CD14-positive monocyte (primary cell): ENCODE data around the gene LATS2. TPM values are rescaled to one million over a fixed set of nuclear protein-coding genes. Genes with fewer than 3 reads are reported as not detected.

Source experiments
- DNase-seq, 3 donors: peaks; one replicate each; pipeline ENCODE4 v3.0.0-alpha.2; 2011 to 2022
- H2AFZ ChIP-seq: 2 replicates; pipeline ENCODE4 v1.6.0; 2012; ENCODE audit warnings: mild to moderate bottlenecking, low read depth, low read length, inconsistent platforms; ENCODE audit not compliant: insufficient read depth, poor library complexity, severe bottlenecking
- H3K27ac ChIP-seq, 2 donors: 1 replicate in 1 of 2; 2 replicates in 1 of 2; pipeline ENCODE4 v1.5.1; 2012 to 2013; ENCODE audit warnings: low read length in 2 of 2, control low read depth in 1 of 2, inconsistent platforms in 1 of 2, low read depth in 1 of 2, mild to moderate bottlenecking in 1 of 2
- H3K27me3 ChIP-seq, 2 donors: one replicate each; pipeline versions ENCODE4 v1.6.0 to v1.6.1; 2011 to 2013; ENCODE audit warnings: low read length in 2 of 2; ENCODE audit not compliant: control insufficient read depth in 2 of 2, insufficient read depth in 2 of 2
- H3K36me3 ChIP-seq, 2 donors: replicated peaks in 1 of 2; 1 replicate in 1 of 2; 2 replicates in 1 of 2; pipeline versions ENCODE4 v1.5.1 to v1.6.1; 2012 to 2013; ENCODE audit warnings: low read length in 2 of 2, control low read depth in 1 of 2, inconsistent platforms in 1 of 2, mild to moderate bottlenecking in 1 of 2; ENCODE audit not compliant: insufficient read depth in 2 of 2, control insufficient read depth in 1 of 2
- H3K4me1 ChIP-seq, 2 donors: 1 replicate in 1 of 2; 2 replicates in 1 of 2; pipeline versions ENCODE4 v1.5.1 to v1.6.1; 2012 to 2013; ENCODE audit warnings: low read length in 2 of 2, control low read depth in 1 of 2, inconsistent platforms in 1 of 2, mild to moderate bottlenecking in 1 of 2, moderate library complexity in 1 of 2; ENCODE audit not compliant: insufficient read depth in 2 of 2, control insufficient read depth in 1 of 2
- H3K4me2 ChIP-seq: replicated peaks from 2 replicates; pipeline ENCODE3; 2012; ENCODE audit warnings: low read length, moderate library complexity, mild to moderate bottlenecking; ENCODE audit not compliant: poor library complexity, severe bottlenecking; ENCODE audit errors: extremely low read depth
- H3K4me3 ChIP-seq, 3 experiments: fragments of 200-600 bp in 1 of 3; sonication (generic) in 1 of 3; replicated peaks in 1 of 3; 1 replicate in 2 of 3; 2 replicates in 1 of 3; pipeline ENCODE4 v1.5.1; 2011 to 2013; ENCODE audit warnings: low read length in 3 of 3, mild to moderate bottlenecking in 3 of 3, control low read depth in 2 of 3, low read depth in 2 of 3, inconsistent platforms in 1 of 3, moderate library complexity in 1 of 3
- H3K79me2 ChIP-seq: 2 replicates; pipeline ENCODE4 v1.6.0; 2012; ENCODE audit warnings: mild to moderate bottlenecking, control low read depth, inconsistent platforms, low read length, moderate library complexity; ENCODE audit not compliant: insufficient read depth
- H3K9ac ChIP-seq: 2 replicates; pipeline ENCODE4 v1.6.0; 2017; ENCODE audit warnings: low read length, mild to moderate bottlenecking; ENCODE audit not compliant: insufficient read depth, poor library complexity, severe bottlenecking
- H3K9me3 ChIP-seq, 2 donors: replicated peaks in 1 of 2; 1 replicate in 1 of 2; 2 replicates in 1 of 2; pipeline versions ENCODE4 v1.5.1 to v1.6.1; 2012 to 2013; ENCODE audit warnings: low read length in 2 of 2, control low read depth in 1 of 2; ENCODE audit not compliant: control insufficient read depth in 1 of 2, insufficient read depth in 1 of 2
- H4K20me1 ChIP-seq: 2 replicates; pipeline ENCODE4 v1.6.0; 2012; ENCODE audit warnings: mild to moderate bottlenecking, low read length, control low read depth, moderate library complexity; ENCODE audit not compliant: insufficient read depth
- H3K27ac Mint-ChIP-seq, 7 donors: one replicate each; pipeline ENCODE4 v1.8.0; 2020; ENCODE audit warnings: mild to moderate bottlenecking in 7 of 7, mixed read lengths in 7 of 7, moderate library complexity in 6 of 7, inconsistent platforms in 2 of 7
- H3K27me3 Mint-ChIP-seq, 3 donors: one replicate each; pipeline ENCODE4 v1.8.0; 2021 to 2022; ENCODE audit warnings: low read depth in 3 of 3, mild to moderate bottlenecking in 3 of 3, mixed read lengths in 3 of 3, moderate library complexity in 3 of 3, inconsistent platforms in 1 of 3
- H3K36me3 Mint-ChIP-seq, 2 donors: one replicate each; pipeline ENCODE4 v1.8.0; 2020; ENCODE audit warnings: mixed read lengths in 2 of 2, inconsistent platforms in 1 of 2, mild to moderate bottlenecking in 1 of 2
- H3K4me1 Mint-ChIP-seq: one replicate; pipeline ENCODE4 v1.8.0; 2020; ENCODE audit warnings: mild to moderate bottlenecking, mixed read lengths
- H3K4me3 Mint-ChIP-seq, 2 donors: one replicate each; pipeline ENCODE4 v1.8.0; 2020; ENCODE audit warnings: mild to moderate bottlenecking in 2 of 2, mixed read lengths in 2 of 2, moderate library complexity in 1 of 2
- H3K9me3 Mint-ChIP-seq, 7 donors: one replicate each; pipeline ENCODE4 v1.8.0; 2020 to 2022; ENCODE audit warnings: mixed read lengths in 7 of 7, mild to moderate bottlenecking in 6 of 7, moderate library complexity in 6 of 7, inconsistent platforms in 2 of 7
- WGBS: methylation state at CpG from one replicate; pipeline ENCODE4 v1.1.5; 2013; ENCODE audit warnings: missing lambda C conversion rate; ENCODE audit not compliant: insufficient coverage; 5-methylcytosine and 5-hydroxymethylcytosine counted together
- intact Hi-C, 2 donors: fragments of 100-400 bp; cut with micrococcal nuclease; formaldehyde crosslinking; loops; one replicate each; pipeline versions ENCODE4 v1.15.0 to v1.15.1; 2023
- polyA plus RNA-seq, 3 donors: library from polyadenylated mRNA; depleted of rRNA in 1 of 3; unstranded in 2 of 3; stranded (reverse) in 1 of 3; fragments of 300-500 nt in 2 of 3; fragments of >200 nt in 1 of 3; fragmentation: Illumina TruSeq in 2 of 3; gene quantifications; 1 replicate in 2 of 3; 2 replicates in 1 of 3; pipeline ENCODE4 v1.2.3, GENCODE V29; 2012 to 2021
- TF ChIP-seq, protein P1 (sequence below): fragments of 200-600 bp; IDR thresholded peaks from one replicate; pipeline ENCODE4 v1.8.0; 2022; ENCODE audit warnings: antibody characterized with exemption, mild to moderate bottlenecking

Gene LATS2
- polyA plus RNA-seq, 3 donors: 0.96 to 11.2 (median 1.0) TPM

DNA sequence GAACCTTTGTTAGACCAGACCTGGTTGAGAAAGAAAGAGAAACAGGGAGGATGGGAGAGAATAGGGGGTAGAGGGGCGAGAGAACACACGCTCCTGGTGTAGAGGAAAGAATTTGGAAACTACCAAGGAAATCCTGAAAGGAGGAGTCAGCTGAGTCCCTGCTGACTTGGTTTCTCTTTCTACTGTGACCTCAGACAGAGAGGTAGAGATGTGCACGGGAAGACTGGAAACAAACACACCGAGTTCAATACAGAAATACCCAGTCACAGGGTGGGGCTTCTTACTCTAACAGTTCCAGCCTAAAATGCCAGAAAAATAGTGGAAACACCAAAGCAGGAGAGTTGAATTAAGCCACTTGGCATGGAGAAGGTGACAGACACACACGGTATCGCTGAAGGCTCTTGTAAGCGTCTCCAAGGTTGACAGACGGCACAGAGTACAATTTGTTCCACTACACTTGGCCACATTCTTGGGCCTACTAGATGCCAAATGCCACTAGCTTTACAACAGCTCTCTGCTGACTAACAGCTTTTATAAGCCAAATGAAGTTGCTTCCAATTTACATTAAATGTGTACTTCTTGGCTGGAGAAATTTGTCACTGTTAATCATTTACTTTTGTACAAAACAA is 28.1 kb downstream of the LATS2 start:
- Histone ChIP-seq H4K20me1 (peaks cover 91% of the 10 kb centered on the region), H3K9ac (no peak overlapping the region), H3K9me3 (no peaks in the 10 kb centered on the region), H3K4me1 (peaks cover 17 to 55% of the 10 kb centered on the region in 2 donors), H3K4me2 (no peak overlapping the region), H3K4me3 (no peak overlapping the region), H3K79me2 (peaks cover 97% of the 10 kb centered on the region), H2AFZ (no peak overlapping the region), H3K27me3 (no peaks in the 10 kb centered on the region), H3K36me3 (peaks cover 0 to 8% of the 10 kb centered on the region in 2 donors), H3K27ac (peak overlapping the region in 1 of 2 donors; percentile 33)
- TF ChIP-seq, protein P1, sequence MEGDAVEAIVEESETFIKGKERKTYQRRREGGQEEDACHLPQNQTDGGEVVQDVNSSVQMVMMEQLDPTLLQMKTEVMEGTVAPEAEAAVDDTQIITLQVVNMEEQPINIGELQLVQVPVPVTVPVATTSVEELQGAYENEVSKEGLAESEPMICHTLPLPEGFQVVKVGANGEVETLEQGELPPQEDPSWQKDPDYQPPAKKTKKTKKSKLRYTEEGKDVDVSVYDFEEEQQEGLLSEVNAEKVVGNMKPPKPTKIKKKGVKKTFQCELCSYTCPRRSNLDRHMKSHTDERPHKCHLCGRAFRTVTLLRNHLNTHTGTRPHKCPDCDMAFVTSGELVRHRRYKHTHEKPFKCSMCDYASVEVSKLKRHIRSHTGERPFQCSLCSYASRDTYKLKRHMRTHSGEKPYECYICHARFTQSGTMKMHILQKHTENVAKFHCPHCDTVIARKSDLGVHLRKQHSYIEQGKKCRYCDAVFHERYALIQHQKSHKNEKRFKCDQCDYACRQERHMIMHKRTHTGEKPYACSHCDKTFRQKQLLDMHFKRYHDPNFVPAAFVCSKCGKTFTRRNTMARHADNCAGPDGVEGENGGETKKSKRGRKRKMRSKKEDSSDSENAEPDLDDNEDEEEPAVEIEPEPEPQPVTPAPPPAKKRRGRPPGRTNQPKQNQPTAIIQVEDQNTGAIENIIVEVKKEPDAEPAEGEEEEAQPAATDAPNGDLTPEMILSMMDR: no peak
- no peak for DNase-seq
- peaks cover 56% of the 10 kb centered on the region for H3K4me1 Mint-ChIP-seq
- WGBS: 38% methylated on average over 4 of the region's 8 CpGs
- no peak overlapping the region for H3K4me3 Mint-ChIP-seq
- peaks cover 0 to 5% (median 3%) of the 10 kb centered on the region in 3 donors for H3K27me3 Mint-ChIP-seq
- H3K9me3 Mint-ChIP-seq: peaks cover 0 to 3% (median 0%) of the 10 kb centered on the region in 7 donors
- H3K27ac Mint-ChIP-seq: peak overlapping the region in 6 of 7 donors; percentile 6 to 82 (median 75)
- H3K36me3 Mint-ChIP-seq: peaks cover 4 to 36% of the 10 kb centered on the region in 2 donors
- intact Hi-C loops: no loop called here

DNA sequence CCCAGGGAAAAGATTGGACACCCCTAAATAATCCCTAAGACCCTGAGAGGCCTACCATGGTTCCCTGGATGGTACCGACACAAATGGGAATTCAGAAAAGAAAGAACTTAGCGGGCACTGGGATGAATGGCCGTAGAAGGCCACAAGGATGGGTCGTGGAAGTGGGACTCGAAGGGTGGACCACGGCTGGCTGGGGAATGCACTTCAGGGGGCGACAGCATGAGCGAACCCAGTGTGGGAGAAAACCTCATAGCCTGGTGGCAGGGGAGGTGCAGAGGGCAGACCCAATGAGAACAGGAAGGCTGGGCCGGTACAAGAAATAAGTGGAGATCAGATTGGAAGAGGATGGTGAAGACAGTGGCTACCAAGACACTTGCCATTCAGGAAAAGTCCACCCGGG is 28.7 kb downstream of the LATS2 start:
- no peak for DNase-seq
- Histone ChIP-seq H3K36me3 (peaks cover 0 to 8% of the 10 kb centered on the region in 2 donors), H3K27ac (peak overlapping the region in 1 of 2 donors; percentile 33), H3K9ac (no peak overlapping the region), H3K9me3 (no peaks in the 10 kb centered on the region), H4K20me1 (peaks cover 86% of the 10 kb centered on the region), H3K4me2 (no peak overlapping the region), H3K27me3 (no peaks in the 10 kb centered on the region), H3K4me1 (peaks cover 11 to 49% of the 10 kb centered on the region in 2 donors), H3K79me2 (peaks cover 93% of the 10 kb centered on the region), H3K4me3 (no peak overlapping the region), H2AFZ (no peak overlapping the region)
- H3K9me3 Mint-ChIP-seq: peaks cover 0 to 3% (median 0%) of the 10 kb centered on the region in 7 donors
- WGBS: 95% methylated on average over 10 of the region's 10 CpGs
- TF ChIP-seq, protein P1: no peak
- H3K27me3 Mint-ChIP-seq: peaks cover 0 to 5% (median 3%) of the 10 kb centered on the region in 3 donors
- peaks cover 51% of the 10 kb centered on the region for H3K4me1 Mint-ChIP-seq
- H3K27ac Mint-ChIP-seq: peak overlapping the region in 5 of 7 donors; percentile 55 to 85 (median 79)
- H3K36me3 Mint-ChIP-seq: peaks cover 4 to 34% of the 10 kb centered on the region in 2 donors
- intact Hi-C loops: no loop called here
- H3K4me3 Mint-ChIP-seq: no peak overlapping the region
